MCF 10A (cell line): Measurements from ENCODE around the gene KRTAP20-2. TPM values are rescaled to one million over a fixed set of nuclear protein-coding genes. Genes with fewer than 3 reads are reported as not detected.

Experiments used
- BruUV-seq: library from RNA; stranded (reverse); fragments of 400-500 nt; replicated peaks from 2 replicates; lab custom pipeline; 2021; lab: Mats Ljungman, UMichigan
- CTCF ChIA-PET: fragments of 300-600 bp; sonication (Branson Sonifier 250); formaldehyde crosslinking; extraction: SDS; loops from one replicate; lab custom pipeline; 2021; ENCODE audit warnings: antibody characterized with exemption, inconsistent platforms; lab: Yijun Ruan, JAX
- POLR2A ChIA-PET: fragments of 300-600, 350-650 bp; sonication (Branson Sonifier 250); formaldehyde crosslinking; extraction: SDS; loops from one replicate; lab custom pipeline; 2020; ENCODE audit warnings: antibody characterized with exemption, inconsistent platforms; lab: Yijun Ruan, JAX
- DNase-seq: peaks from one replicate; pipeline ENCODE4 v3.0.0-alpha.2; 2018; ENCODE audit not compliant: unreplicated experiment
- H3K27ac Mint-ChIP-seq: one replicate; pipeline ENCODE4 v1.8.0; 2022; ENCODE audit warnings: mild to moderate bottlenecking, low read depth, mixed read lengths; ENCODE audit not compliant: unreplicated experiment
- H3K27me3 Mint-ChIP-seq: one replicate; pipeline ENCODE4 v1.8.0; 2022; ENCODE audit warnings: mixed read lengths; ENCODE audit not compliant: insufficient read depth, unreplicated experiment
- H3K36me3 Mint-ChIP-seq: one replicate; pipeline ENCODE4 v1.8.0; 2022; ENCODE audit warnings: mild to moderate bottlenecking, moderate library complexity, mixed read lengths; ENCODE audit not compliant: insufficient read depth, unreplicated experiment
- H3K4me1 Mint-ChIP-seq: one replicate; pipeline ENCODE4 v1.8.0; 2022; ENCODE audit warnings: mixed read lengths; ENCODE audit not compliant: insufficient read depth, unreplicated experiment
- H3K4me3 Mint-ChIP-seq: one replicate; pipeline ENCODE4 v1.8.0; 2022; ENCODE audit warnings: mild to moderate bottlenecking, moderate library complexity, mixed read lengths; ENCODE audit not compliant: unreplicated experiment
- H3K9me3 Mint-ChIP-seq: one replicate; pipeline ENCODE4 v1.8.0; 2022; ENCODE audit warnings: mixed read lengths; ENCODE audit not compliant: unreplicated experiment
- intact Hi-C: fragments of 100-400 bp; cut with micrococcal nuclease; formaldehyde crosslinking; loops from 2 replicates; pipeline ENCODE4 v1.14.1; 2022
- total RNA-seq: library from RNA; stranded (reverse); gene quantifications from 2 replicates; pipeline ENCODE4 v1.2.3, GENCODE V29; 2022
- TF ChIP-seq, protein P1 (sequence below): fragments of 200-600 bp; IDR thresholded peaks from one replicate; pipeline ENCODE4 v1.8.0; 2022; ENCODE audit warnings: antibody characterized with exemption, mild to moderate bottlenecking; ENCODE audit not compliant: unreplicated experiment

Gene KRTAP20-2
- total RNA-seq, 1 experiment from 2014 or later: not detected

DNA sequence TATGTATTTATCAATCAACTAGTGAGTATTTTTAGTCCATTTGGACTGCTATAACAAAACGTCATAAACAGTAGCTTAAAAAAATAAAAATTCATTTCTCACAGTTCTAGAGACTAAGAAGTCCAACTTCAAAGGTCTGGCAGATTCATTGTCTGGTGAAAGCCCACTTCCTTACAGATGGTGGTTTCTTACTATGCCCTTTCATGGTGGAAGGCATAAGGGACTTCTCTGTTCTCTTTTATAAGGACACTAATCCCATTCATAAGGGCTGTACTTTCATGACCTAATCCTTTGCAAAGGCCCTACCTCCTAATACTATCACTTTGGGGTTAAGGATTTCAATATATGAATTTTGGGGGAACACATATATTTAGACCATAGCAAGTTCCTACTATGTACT is 45.6 kb downstream of the KRTAP20-2 start:
- no peak overlapping the region for H3K4me3 Mint-ChIP-seq
- peaks cover 6% of the 10 kb centered on the region for H3K9me3 Mint-ChIP-seq

DNA sequence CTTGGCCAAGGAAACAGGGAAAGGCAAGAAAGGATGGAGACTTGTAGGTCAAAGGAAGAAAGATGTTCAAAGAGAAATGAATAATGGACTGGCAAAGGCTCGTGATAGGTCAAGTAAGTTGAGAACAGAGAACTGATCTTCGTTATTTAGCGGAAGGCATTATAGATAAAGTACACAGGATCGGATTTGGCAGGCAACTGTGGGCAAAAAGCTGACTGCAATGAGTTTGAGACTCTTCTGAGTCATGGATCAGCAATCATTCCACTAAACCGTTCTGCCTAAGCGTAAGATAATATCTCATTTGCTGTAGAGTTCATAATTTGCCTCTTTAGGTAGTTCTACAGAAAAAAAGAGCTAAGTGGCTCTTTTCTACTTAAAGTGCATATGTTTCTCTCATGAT is 49.5 kb downstream of the KRTAP20-2 start:
- BruUV-seq: no TSS peak
- Mint-ChIP-seq H3K9me3 (peaks cover 6% of the 10 kb centered on the region), H3K4me3 (no peak overlapping the region), H3K27ac (no peak overlapping the region), H3K36me3 (no peaks in the 10 kb centered on the region), H3K27me3 (peaks cover 44% of the 10 kb centered on the region), H3K4me1 (no peaks in the 10 kb centered on the region)
- TF ChIP-seq, protein P1, sequence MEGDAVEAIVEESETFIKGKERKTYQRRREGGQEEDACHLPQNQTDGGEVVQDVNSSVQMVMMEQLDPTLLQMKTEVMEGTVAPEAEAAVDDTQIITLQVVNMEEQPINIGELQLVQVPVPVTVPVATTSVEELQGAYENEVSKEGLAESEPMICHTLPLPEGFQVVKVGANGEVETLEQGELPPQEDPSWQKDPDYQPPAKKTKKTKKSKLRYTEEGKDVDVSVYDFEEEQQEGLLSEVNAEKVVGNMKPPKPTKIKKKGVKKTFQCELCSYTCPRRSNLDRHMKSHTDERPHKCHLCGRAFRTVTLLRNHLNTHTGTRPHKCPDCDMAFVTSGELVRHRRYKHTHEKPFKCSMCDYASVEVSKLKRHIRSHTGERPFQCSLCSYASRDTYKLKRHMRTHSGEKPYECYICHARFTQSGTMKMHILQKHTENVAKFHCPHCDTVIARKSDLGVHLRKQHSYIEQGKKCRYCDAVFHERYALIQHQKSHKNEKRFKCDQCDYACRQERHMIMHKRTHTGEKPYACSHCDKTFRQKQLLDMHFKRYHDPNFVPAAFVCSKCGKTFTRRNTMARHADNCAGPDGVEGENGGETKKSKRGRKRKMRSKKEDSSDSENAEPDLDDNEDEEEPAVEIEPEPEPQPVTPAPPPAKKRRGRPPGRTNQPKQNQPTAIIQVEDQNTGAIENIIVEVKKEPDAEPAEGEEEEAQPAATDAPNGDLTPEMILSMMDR: no peak
- ChIA-PET POLR2A (no interaction called here), CTCF (no interaction called here)
- DNase-seq: no peak
- intact Hi-C loops: no loop called here

More for the DNA sequence above, 45.6 kb downstream of the KRTAP20-2 start:
- TF ChIP-seq, protein P1: no peak
- POLR2A ChIA-PET: no interaction called here
- H3K27ac Mint-ChIP-seq: no peak overlapping the region
- no peaks in the 10 kb centered on the region for H3K4me1 Mint-ChIP-seq
- DNase-seq: no peak
- no peaks in the 10 kb centered on the region for H3K36me3 Mint-ChIP-seq
- intact Hi-C loops: no loop called here
- CTCF ChIA-PET: no interaction called here
- no TSS peak for BruUV-seq
- H3K27me3 Mint-ChIP-seq: peaks cover 32% of the 10 kb centered on the region

Other genes starting within 250 kb of the KRTAP20-2 start
- gene KRTAP13-1, start 239.2 kb upstream of the KRTAP20-2 start, total RNA-seq: not detected in 2 replicates
- gene KRTAP13-3, start 209.3 kb upstream of the KRTAP20-2 start, total RNA-seq: not detected in 2 replicates
- not detected in 2 replicates for gene KRTAP13-4, start 205.0 kb upstream of the KRTAP20-2 start, total RNA-seq
- gene KRTAP15-1, start 194.9 kb upstream of the KRTAP20-2 start, total RNA-seq: not detected in 2 replicates
- not detected in 2 replicates for gene KRTAP19-1, start 154.8 kb upstream of the KRTAP20-2 start, total RNA-seq
- gene KRTAP19-2, start 147.8 kb upstream of the KRTAP20-2 start, total RNA-seq: not detected in 2 replicates
- gene KRTAP19-3, start 143.2 kb upstream of the KRTAP20-2 start, total RNA-seq: not detected in 2 replicates
- gene KRTAP19-4, start 138.0 kb upstream of the KRTAP20-2 start, total RNA-seq: not detected in 2 replicates
- gene KRTAP19-5, start 133.1 kb upstream of the KRTAP20-2 start, total RNA-seq: not detected in 2 replicates
- gene KRTAP19-6, start 93.3 kb upstream of the KRTAP20-2 start, total RNA-seq: not detected in 2 replicates
- gene KRTAP19-7, start 73.9 kb upstream of the KRTAP20-2 start, total RNA-seq: not detected in 2 replicates
- gene KRTAP22-2, start 44.8 kb upstream of the KRTAP20-2 start, total RNA-seq: not detected in 2 replicates
- gene KRTAP6-3, start 42.8 kb upstream of the KRTAP20-2 start, total RNA-seq: not detected in 2 replicates
- not detected in 2 replicates for gene KRTAP6-2, start 36.3 kb upstream of the KRTAP20-2 start, total RNA-seq
- gene KRTAP22-1, start 34.1 kb upstream of the KRTAP20-2 start, total RNA-seq: not detected in 2 replicates
- not detected in 2 replicates for gene KRTAP6-1, start 21.3 kb upstream of the KRTAP20-2 start, total RNA-seq
- not detected in 2 replicates for gene KRTAP20-1, start 18.8 kb upstream of the KRTAP20-2 start, total RNA-seq
- not detected in 2 replicates for gene KRTAP20-4, start 14.6 kb upstream of the KRTAP20-2 start, total RNA-seq
- gene KRTAP20-3, start 7.7 kb downstream of the KRTAP20-2 start, total RNA-seq: not detected in 2 replicates
- gene KRTAP21-3, start 83.6 kb downstream of the KRTAP20-2 start, total RNA-seq: not detected in 2 replicates
- gene KRTAP21-2, start 112.1 kb downstream of the KRTAP20-2 start, total RNA-seq: not detected in 2 replicates
- not detected in 2 replicates for gene KRTAP21-1, start 120.2 kb downstream of the KRTAP20-2 start, total RNA-seq
- gene KRTAP8-1, start 178.1 kb downstream of the KRTAP20-2 start, total RNA-seq: not detected in 2 replicates
- not detected in 2 replicates for gene KRTAP7-1, start 194.6 kb downstream of the KRTAP20-2 start, total RNA-seq
- gene KRTAP11-1, start 246.4 kb downstream of the KRTAP20-2 start, total RNA-seq: not detected in 2 replicates